ENCODE measurements around the gene RUNX2. TPM values are rescaled to one million over a fixed set of nuclear protein-coding genes. Genes with fewer than 3 reads are reported as not detected.

RUNX2 gene
- total RNA-seq, 2 experiments from 2014 or later, result 5.1 to 6.3 TPM

GRCh38 chr6:45388328-45388727 lies 60.2 kb downstream of the RUNX2 start:
- ATAC-seq (ENCODE audit: low read depth), result no peak
- H3K4me1 Mint-ChIP-seq, result no peaks in the 10 kb centered on the region
- H3K9me3 Mint-ChIP-seq, result peaks cover 19% of the 10 kb centered on the region
- no peaks in the 10 kb centered on the region for H3K27me3 Mint-ChIP-seq
- no peak overlapping the region for H3K27ac Mint-ChIP-seq
- H3K4me3 Mint-ChIP-seq, result no peak overlapping the region
- DNase-seq, result no peak
- peaks cover 11% of the 10 kb centered on the region for H3K36me3 Mint-ChIP-seq
- POLR2A ChIA-PET, result no interaction called here

- H3K27me3 Mint-ChIP-seq, result peaks cover 4% of the 10 kb centered on the region
- H3K4me1 Mint-ChIP-seq, result no peaks in the 10 kb centered on the region
- H3K9me3 Mint-ChIP-seq, result peaks cover 14% of the 10 kb centered on the region
- H3K27ac Mint-ChIP-seq, result no peak overlapping the region
- DNase-seq, result no peak
- ATAC-seq (ENCODE audit: low read depth), result no peak
- POLR2A ChIA-PET, result interaction anchor here (1.3 kb wide), 1 partner anchor 16 kb away, joined by 3 read pairs; no protein-coding TSS in a partner anchor
- peaks cover 17% of the 10 kb centered on the region for H3K36me3 Mint-ChIP-seq
- no peak overlapping the region for H3K4me3 Mint-ChIP-seq
Measured at GRCh38 chr6:45394586-45395095, 66.5 kb downstream of the RUNX2 start.

GRCh38 chr6:45398075-45398813 lies 70.1 kb downstream of the RUNX2 start:
- ATAC-seq (ENCODE audit: low read depth), result no peak
- H3K36me3 Mint-ChIP-seq, result peaks cover 6% of the 10 kb centered on the region
- H3K27ac Mint-ChIP-seq, result no peak overlapping the region
- H3K27me3 Mint-ChIP-seq, result peaks cover 4% of the 10 kb centered on the region
- H3K4me3 Mint-ChIP-seq, result no peak overlapping the region
- POLR2A ChIA-PET, result interaction anchor here (0.6 kb wide), 1 partner anchor 207 kb away, joined by 4 read pairs; no protein-coding TSS in a partner anchor
- peaks cover 3% of the 10 kb centered on the region for H3K9me3 Mint-ChIP-seq
- H3K4me1 Mint-ChIP-seq, result no peaks in the 10 kb centered on the region
- DNase-seq, result no peak

GRCh38 chr6:45400021-45400420 lies 71.9 kb downstream of the RUNX2 start:
- POLR2A ChIA-PET, result no interaction called here
- Mint-ChIP-seq H3K4me1 (no peaks in the 10 kb centered on the region), H3K27ac (no peak overlapping the region), H3K27me3 (peaks cover 4% of the 10 kb centered on the region), H3K36me3 (peaks cover 2% of the 10 kb centered on the region), H3K4me3 (no peak overlapping the region), H3K9me3 (peaks cover 4% of the 10 kb centered on the region)
- no peak for DNase-seq
- no peak for ATAC-seq (ENCODE audit: low read depth)

DNA sequence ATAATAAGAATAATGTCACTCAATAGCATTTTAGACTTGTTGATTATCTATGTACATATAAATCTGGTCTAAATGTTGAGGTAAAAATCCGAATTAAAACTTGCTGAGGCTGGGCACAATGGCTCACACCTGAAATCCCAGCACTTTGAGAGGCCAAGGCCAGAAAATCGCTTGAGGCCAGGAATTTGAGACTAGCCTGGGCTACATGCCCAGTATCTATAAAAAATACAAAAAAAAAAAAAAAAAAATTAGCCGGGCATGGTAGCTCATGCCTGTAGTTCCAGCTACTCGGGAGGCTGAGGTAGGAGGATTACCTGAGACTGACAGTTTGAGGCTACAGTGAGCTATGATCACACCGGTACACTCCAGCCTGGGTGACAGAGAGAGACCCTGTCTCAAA lies 83.8 kb downstream of the RUNX2 start:
- Mint-ChIP-seq H3K4me1 (peaks cover 3% of the 10 kb centered on the region), H3K9me3 (peaks cover 1% of the 10 kb centered on the region), H3K36me3 (no peaks in the 10 kb centered on the region), H3K27ac (no peak overlapping the region), H3K27me3 (peaks cover 3% of the 10 kb centered on the region), H3K4me3 (no peak overlapping the region)
- POLR2A ChIA-PET, result no interaction called here
- ATAC-seq (ENCODE audit: low read depth) (no peak), DNase-seq (no peak)

GRCh38 chr6:45415315-45415714 lies 87.2 kb downstream of the RUNX2 start:
- Mint-ChIP-seq H3K27ac (no peak overlapping the region), H3K9me3 (no peaks in the 10 kb centered on the region), H3K27me3 (peaks cover 14% of the 10 kb centered on the region), H3K36me3 (no peaks in the 10 kb centered on the region), H3K4me1 (peaks cover 15% of the 10 kb centered on the region), H3K4me3 (no peak overlapping the region)
- POLR2A ChIA-PET, result no interaction called here
- ATAC-seq (ENCODE audit: low read depth), result no peak
- DNase-seq, result no peak

- Mint-ChIP-seq H3K27me3 (peaks cover 20% of the 10 kb centered on the region), H3K27ac (no peak overlapping the region)
- POLR2A ChIA-PET, result no interaction called here
Measured at GRCh38 chr6:45415788-45416518, 87.8 kb downstream of the RUNX2 start.

DNA sequence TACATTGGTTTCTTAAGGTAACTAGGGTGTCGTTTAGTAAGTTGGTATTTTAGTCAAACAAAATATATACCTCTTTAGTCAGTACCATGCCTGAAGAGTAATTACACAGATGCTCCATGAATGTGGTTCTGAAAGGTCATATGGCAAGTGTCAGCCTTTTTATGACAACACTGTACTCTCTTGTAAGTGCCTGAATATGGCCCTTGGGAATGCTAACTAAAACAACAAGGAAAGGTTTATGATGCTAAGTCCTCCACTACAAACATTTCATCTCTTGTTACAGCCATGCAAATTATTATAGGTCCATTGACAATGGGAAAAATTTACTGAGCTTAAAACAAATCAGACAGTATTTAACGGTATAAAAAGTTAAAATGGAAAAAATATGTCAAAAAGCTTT lies 88.6 kb downstream of the RUNX2 start:
- POLR2A ChIA-PET, result no interaction called here
- peaks cover 27% of the 10 kb centered on the region for H3K4me1 Mint-ChIP-seq
- H3K27me3 Mint-ChIP-seq, result peaks cover 25% of the 10 kb centered on the region
- H3K4me3 Mint-ChIP-seq, result no peak overlapping the region
- H3K27ac Mint-ChIP-seq, result no peak overlapping the region
- DNase-seq (no peak), ATAC-seq (ENCODE audit: low read depth) (no peak)
- H3K9me3 Mint-ChIP-seq, result no peaks in the 10 kb centered on the region
- no peaks in the 10 kb centered on the region for H3K36me3 Mint-ChIP-seq

More at GRCh38 chr6:45415788-45416518, 87.8 kb downstream of the RUNX2 start:
- H3K4me1 Mint-ChIP-seq, result peaks cover 21% of the 10 kb centered on the region
- H3K9me3 Mint-ChIP-seq, result no peaks in the 10 kb centered on the region
- no peak overlapping the region for H3K4me3 Mint-ChIP-seq
- H3K36me3 Mint-ChIP-seq, result no peaks in the 10 kb centered on the region
- ATAC-seq (ENCODE audit: low read depth) (no peak), DNase-seq (no peak)

- POLR2A ChIA-PET, result no interaction called here
- no peaks in the 10 kb centered on the region for H3K9me3 Mint-ChIP-seq
Measured at GRCh38 chr6:45417436-45417835, 89.3 kb downstream of the RUNX2 start.

DNA sequence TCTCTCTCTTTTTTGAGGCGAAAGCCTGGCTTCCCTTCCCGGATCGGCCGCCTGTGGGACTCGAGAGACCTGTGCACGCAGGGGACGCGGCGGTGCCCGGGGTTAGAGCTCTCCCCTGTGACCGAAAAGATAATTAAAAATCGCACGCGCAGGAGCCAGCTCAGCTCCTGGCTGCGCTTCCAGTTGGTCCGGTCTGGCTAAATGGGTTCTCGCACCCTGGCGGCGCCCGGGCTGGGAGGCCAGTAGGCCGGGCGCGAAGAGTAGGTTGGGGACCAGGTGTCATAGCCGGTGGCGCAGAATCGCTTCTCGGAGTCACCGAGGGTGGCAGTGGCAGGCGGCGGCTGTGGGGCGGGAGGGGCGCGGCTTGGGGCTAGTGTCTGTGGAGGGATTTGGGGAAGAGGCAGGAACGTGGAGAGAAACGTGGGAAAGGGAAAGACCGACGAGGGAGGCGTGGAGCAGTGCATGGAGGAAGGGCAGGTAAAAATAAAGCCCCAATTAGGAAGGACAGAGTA lies 91.5 kb downstream of the RUNX2 start:
- POLR2A ChIA-PET, result no interaction called here
- peaks cover 34% of the 10 kb centered on the region for H3K4me1 Mint-ChIP-seq
- peak; percentile 71 for DNase-seq
- ATAC-seq (ENCODE audit: low read depth), result peak; percentile 64
- no peaks in the 10 kb centered on the region for H3K36me3 Mint-ChIP-seq
- no peaks in the 10 kb centered on the region for H3K9me3 Mint-ChIP-seq
- peaks cover 37% of the 10 kb centered on the region for H3K27me3 Mint-ChIP-seq
- H3K4me3 Mint-ChIP-seq, result peak overlapping the region; percentile 85
- no peak overlapping the region for H3K27ac Mint-ChIP-seq

More at GRCh38 chr6:45417436-45417835, 89.3 kb downstream of the RUNX2 start:
- no peak for DNase-seq
- no peak overlapping the region for H3K4me3 Mint-ChIP-seq
- no peak for ATAC-seq (ENCODE audit: low read depth)
- H3K27me3 Mint-ChIP-seq, result peaks cover 26% of the 10 kb centered on the region
- H3K36me3 Mint-ChIP-seq, result no peaks in the 10 kb centered on the region
- H3K27ac Mint-ChIP-seq, result no peak overlapping the region
- H3K4me1 Mint-ChIP-seq, result peaks cover 30% of the 10 kb centered on the region

DNA sequence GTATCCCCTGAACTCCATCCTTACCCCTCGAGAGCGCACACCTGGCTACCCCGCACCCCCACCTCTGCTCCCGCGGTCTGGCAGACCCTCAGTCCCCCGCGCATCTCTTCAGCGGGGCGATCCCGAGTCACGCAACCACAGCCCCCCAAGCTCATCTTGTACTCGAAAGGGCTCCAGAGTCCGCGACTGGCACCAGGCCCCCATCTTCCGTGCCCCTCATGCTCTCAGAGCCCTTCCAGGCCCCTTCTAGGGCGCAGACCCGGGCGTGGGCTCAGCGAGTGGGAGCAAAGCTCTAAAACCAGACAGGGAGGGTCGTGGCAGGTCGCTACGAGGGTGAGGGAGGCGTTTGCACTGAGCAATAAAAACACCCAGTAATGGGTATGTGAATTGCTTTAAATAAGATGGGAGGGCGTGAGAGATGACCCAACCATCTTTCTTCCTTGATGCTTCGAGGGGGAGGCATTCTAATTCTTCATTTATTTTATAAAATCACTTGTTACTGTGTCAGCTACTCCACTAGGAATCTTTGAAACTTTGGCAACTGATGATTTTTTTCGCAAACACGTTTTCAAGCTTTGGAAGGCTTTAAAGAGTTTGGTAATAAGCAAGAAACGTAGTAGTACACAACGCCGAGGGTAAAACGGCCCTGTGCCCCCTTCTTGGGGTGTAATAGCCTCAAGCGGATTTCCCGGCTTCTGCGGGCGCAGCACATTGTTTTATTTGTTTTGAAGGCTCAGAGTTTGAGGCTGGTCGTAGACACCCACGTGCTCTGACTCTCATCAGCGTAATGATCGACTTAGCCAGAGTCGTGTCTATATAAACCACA lies 92.2 kb downstream of the RUNX2 start:
- H3K27ac Mint-ChIP-seq, result no peak overlapping the region
- H3K4me3 Mint-ChIP-seq, result peak overlapping the region; percentile 85
- peak; percentile 45 for DNase-seq
- POLR2A ChIA-PET, result no interaction called here
- H3K9me3 Mint-ChIP-seq, result no peaks in the 10 kb centered on the region
- H3K4me1 Mint-ChIP-seq, result peaks cover 34% of the 10 kb centered on the region
- no peak for ATAC-seq (ENCODE audit: low read depth)
- no peaks in the 10 kb centered on the region for H3K36me3 Mint-ChIP-seq
- H3K27me3 Mint-ChIP-seq, result peaks cover 41% of the 10 kb centered on the region

DNA sequence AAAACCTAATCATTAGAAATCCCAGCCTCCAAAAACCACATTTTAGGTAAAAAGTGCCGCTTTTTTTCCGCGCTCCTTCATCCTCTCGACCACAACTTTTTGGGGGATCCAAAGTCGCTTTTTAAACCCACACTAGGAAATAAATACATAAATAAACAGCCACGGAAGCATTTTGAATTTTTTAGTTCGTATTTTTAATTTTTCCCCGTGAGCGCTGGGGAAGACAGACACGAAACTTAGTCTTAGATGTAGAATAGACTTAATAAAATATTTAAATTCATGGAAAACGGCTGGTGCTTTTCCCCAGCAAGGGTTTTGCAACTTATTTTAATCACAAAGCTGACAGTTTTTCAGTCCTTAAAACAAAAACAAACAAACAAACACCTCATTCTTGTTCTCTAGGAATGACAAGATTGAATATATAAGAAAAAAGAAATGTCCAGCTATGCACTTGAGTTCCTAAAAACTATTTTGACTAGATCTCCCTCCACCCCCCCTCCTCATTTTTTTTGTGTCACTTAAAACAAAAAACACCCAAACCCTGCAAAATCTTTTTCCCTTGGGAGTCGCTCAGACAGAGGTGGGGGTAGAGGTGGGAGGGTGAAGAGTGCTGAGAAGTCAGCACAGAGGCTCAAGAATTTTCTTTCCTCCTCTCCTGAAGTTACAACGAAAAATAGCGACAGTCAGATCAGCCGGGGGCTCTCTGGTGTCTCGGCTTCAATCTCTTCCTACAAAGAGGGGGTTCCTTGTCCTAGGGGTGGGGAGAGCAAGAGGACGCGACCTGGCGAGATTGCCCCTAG lies 93.0 kb downstream of the RUNX2 start:
- ATAC-seq (ENCODE audit: low read depth) (no peak), DNase-seq (no peak)
- Mint-ChIP-seq H3K4me3 (peak overlapping the region; percentile 85), H3K4me1 (peaks cover 31% of the 10 kb centered on the region), H3K27ac (peak overlapping the region; percentile 60), H3K9me3 (no peaks in the 10 kb centered on the region), H3K36me3 (no peaks in the 10 kb centered on the region), H3K27me3 (peaks cover 42% of the 10 kb centered on the region)
- POLR2A ChIA-PET, result interaction anchor here (1.3 kb wide), 1 partner anchor 43 kb away, joined by 6 read pairs; the partner anchor contains the start of gene SUPT3H
